ENCODE results near the gene ST6GALNAC5. TPM values are rescaled to one million over a fixed set of nuclear protein-coding genes. Genes with fewer than 3 reads are reported as not detected.
A peak's percentile ranks its signal among the peaks of the same experiment; 100 is the strongest.
"Not testable (repeated sequence)": the region's sequence is repeated elsewhere in the genome, so short reads cannot be mapped to it uniquely, and the experiment has no call there.

Gene ST6GALNAC5
- total and polyA plus RNA-seq, 8 donors, result 7.6 to 18.9 (median 10.0) TPM

DNA sequence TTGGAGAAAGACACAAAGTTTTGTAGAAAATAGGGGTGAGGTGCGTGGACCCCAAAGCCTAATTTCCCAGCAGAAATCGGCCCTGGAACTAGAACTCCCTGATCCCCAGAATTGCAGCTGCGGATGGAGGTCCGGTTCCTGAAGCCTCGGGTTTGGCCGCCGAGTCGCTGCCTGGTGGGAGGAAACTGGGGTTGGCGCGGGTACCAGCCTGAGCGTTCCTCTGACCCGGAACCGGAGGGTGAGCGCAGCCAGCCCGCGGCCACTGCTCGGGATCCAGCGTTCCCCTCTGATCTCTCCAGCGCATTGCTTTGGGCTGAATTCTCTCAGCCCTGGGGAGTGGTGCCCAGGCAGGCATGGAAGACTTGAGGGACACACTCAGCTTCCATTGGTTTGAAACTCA is 1.6 kb downstream of the ST6GALNAC5 start:
- TF ChIP-seq, protein P1, sequence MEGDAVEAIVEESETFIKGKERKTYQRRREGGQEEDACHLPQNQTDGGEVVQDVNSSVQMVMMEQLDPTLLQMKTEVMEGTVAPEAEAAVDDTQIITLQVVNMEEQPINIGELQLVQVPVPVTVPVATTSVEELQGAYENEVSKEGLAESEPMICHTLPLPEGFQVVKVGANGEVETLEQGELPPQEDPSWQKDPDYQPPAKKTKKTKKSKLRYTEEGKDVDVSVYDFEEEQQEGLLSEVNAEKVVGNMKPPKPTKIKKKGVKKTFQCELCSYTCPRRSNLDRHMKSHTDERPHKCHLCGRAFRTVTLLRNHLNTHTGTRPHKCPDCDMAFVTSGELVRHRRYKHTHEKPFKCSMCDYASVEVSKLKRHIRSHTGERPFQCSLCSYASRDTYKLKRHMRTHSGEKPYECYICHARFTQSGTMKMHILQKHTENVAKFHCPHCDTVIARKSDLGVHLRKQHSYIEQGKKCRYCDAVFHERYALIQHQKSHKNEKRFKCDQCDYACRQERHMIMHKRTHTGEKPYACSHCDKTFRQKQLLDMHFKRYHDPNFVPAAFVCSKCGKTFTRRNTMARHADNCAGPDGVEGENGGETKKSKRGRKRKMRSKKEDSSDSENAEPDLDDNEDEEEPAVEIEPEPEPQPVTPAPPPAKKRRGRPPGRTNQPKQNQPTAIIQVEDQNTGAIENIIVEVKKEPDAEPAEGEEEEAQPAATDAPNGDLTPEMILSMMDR (IDR thresholded peaks at IDR 0.05), result no peak
- peaks cover 2 to 20% of the 10 kb centered on the region in 2 donors for H3K4me1 ChIP-seq
- ATAC-seq, result peak; percentile 12
- peaks cover 25 to 71% of the 10 kb centered on the region in 2 donors for H3K27me3 ChIP-seq
- no peaks in the 10 kb centered on the region for H3K9me3 ChIP-seq
- intact Hi-C loops (cut with DNase I), result no loop called here
- H3K36me3 ChIP-seq, result no peaks in the 10 kb centered on the region
- no peak overlapping the region for H3K27ac ChIP-seq
- peak overlapping the region; percentile 32 to 35 for H3K4me3 ChIP-seq
- peak in 2 of 4 donors; percentile 29 to 76 for DNase-seq

DNA sequence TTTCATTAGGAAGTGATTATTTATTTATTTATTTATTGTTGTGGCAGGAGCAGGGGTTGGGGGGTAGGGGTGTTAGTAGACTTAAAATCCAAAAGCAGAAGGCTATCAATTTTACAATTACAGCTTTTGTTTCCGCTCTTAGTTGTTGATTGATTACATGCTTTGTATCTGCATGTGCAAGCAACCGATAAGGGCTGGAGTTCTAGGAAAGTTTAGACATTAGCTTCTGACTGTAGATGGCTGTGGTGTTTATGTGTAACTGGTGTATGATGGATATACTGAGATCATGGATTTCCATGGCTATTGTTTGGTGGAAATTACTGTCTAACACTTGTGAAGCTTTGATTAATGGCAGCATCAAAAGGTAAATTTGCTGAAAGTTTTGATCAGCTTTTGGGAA is 2.8 kb downstream of the ST6GALNAC5 start:
- H3K9me3 ChIP-seq, result no peaks in the 10 kb centered on the region
- H3K4me3 ChIP-seq, result peak overlapping the region in 1 of 2 donors; percentile 32
- no peak overlapping the region for H3K27ac ChIP-seq
- TF ChIP-seq, protein P1 (IDR thresholded peaks at IDR 0.05), result no peak
- H3K4me1 ChIP-seq, result peaks cover 2 to 20% of the 10 kb centered on the region in 2 donors
- no peaks in the 10 kb centered on the region for H3K36me3 ChIP-seq
- intact Hi-C loops (cut with DNase I), result no loop called here
- DNase-seq, result no peak
- ATAC-seq, result no peak
- peaks cover 25 to 63% of the 10 kb centered on the region in 2 donors for H3K27me3 ChIP-seq

DNA sequence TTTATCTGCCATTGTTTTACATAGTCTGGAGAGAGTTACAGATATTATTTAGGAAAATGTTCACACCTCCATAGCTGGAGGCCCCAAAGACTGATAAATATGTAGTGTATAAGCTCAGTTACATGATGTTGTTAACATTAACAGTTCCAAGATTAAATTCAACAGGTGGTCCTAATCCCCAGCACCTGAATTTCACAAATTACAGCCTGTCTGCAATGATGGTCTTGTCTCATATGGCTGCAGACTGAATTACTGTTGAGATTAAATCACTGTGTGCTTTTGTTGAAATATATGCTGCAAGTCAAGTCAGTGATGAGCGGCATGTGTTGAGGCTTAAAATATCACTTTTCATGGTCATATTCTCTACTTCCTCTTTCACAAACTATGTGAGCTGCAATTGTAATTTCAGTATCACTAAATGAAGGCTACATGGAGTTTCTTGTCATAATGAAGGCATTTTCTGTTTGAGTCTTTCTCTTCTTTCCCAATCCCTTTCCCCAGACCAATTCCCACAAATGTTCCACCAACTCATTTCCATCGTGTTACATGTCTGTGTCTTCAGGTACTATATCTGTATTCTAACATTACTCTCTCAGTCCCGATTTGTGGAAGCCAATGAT is 4.2 kb downstream of the ST6GALNAC5 start:
- Histone ChIP-seq H3K27me3 (peaks cover 18 to 48% of the 10 kb centered on the region in 2 donors), H3K36me3 (no peaks in the 10 kb centered on the region), H3K27ac (no peak overlapping the region), H3K4me1 (peaks cover 2 to 20% of the 10 kb centered on the region in 2 donors), H3K9me3 (no peaks in the 10 kb centered on the region), H3K4me3 (no peak overlapping the region)
- no peak for ATAC-seq
- no peak for DNase-seq
- intact Hi-C loops (cut with DNase I), result no loop called here
- TF ChIP-seq, protein P1 (IDR thresholded peaks at IDR 0.05), result no peak

DNA sequence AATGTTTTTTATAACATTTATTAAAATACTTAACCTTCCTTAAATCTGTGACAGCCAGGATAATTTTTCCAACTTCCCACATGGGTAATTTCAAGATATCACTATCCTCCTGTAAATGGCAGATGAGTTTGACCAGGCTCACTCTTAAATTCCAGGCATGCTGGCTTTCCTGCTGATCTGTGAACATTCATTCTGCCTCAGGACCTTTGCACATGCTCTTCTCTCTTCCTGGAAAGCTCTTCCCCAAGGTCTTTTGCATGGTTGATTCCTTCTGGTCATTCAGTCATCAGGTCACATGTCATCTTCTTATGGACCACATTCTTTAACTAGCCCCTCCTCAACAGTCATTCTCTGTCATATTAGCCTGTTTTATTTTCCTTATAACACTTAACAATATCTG is 5.7 kb downstream of the ST6GALNAC5 start:
- intact Hi-C loops (cut with DNase I), result no loop called here
- Histone ChIP-seq H3K4me1 (peaks cover 0 to 9% of the 10 kb centered on the region in 2 donors), H3K27me3 (peaks cover 7 to 33% of the 10 kb centered on the region in 2 donors), H3K4me3 (no peak overlapping the region), H3K36me3 (no peaks in the 10 kb centered on the region), H3K27ac (no peak overlapping the region), H3K9me3 (no peaks in the 10 kb centered on the region)
- TF ChIP-seq, protein P1 (IDR thresholded peaks at IDR 0.05), result no peak
- DNase-seq, result no peak
- ATAC-seq, result no peak

DNA sequence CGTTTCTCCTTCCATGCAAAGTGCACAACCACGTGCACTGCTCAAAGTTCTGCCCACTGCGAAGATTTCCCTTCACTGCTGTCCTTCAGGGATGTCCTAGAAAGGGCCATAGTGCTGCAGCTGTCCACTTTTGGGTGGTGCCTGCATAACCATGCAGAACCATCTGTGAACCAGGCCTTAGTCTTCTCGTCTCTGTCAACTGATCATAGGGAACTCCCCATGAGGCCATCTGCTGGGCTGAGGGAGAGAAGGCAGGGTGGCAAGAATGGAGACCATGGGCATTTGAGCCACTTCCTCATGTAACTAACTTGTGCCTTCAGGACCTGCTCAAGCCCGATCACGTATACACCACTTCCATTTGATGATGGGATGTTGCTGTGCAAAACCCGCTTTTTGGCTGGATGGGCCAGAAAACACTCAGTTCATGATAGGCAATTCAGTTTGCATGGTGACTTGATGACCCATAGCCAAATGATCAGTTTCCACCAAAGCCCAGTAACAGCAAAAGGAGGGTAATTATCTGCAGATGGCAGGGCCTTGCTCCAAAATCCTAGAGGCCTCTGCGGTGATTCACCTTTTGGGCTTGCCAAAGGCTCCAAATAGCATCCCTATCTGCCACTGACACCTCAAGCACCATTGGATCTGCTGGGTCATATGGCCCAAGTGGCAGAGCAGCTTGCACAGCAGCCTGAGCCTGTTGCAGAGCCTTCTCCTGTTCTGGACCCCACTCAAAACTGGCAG is 9.5 kb downstream of the ST6GALNAC5 start:
- intact Hi-C loops (cut with DNase I), result no loop called here
- Histone ChIP-seq H3K36me3 (no peaks in the 10 kb centered on the region), H3K27me3 (no peaks in the 10 kb centered on the region), H3K4me3 (no peak overlapping the region), H3K4me1 (no peaks in the 10 kb centered on the region), H3K9me3 (no peaks in the 10 kb centered on the region), H3K27ac (no peak overlapping the region)
- ATAC-seq (no peak), DNase-seq (no peak)
- TF ChIP-seq, protein P1 (IDR thresholded peaks at IDR 0.05), result no peak

DNA sequence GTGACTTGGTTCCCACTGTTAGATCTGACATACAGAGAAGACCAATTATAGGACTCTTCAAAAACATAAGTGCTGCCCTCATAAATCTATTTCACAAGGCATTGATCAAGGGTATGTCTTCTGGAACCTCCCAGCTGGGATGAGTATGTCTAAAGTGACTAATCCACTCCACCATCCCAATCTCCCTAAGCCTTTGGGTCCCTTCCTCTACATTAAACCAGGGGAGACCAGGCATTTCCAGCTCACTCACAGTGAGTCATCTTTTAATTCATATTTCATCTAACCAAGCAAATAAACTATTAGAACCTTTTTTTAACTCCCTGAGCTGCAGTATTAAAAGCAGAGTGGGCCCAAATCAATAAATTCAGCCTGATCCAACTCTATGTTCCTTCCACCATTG is 11.7 kb downstream of the ST6GALNAC5 start:
- DNase-seq; intact Hi-C loops (cut with DNase I); ATAC-seq: not testable (repeated sequence)

More for the DNA sequence above, 11.7 kb downstream of the ST6GALNAC5 start:
- H3K4me1 ChIP-seq, H3K36me3 ChIP-seq, H3K27ac ChIP-seq, H3K27me3 ChIP-seq, H3K9me3 ChIP-seq, H3K4me3 ChIP-seq: not testable (repeated sequence)

Data from left lung (tissue), 10 donors.